Neural progenitor cell (in vitro differentiated cells): ENCODE measurements around the gene HSPA12B. TPM values are rescaled to one million over a fixed set of nuclear protein-coding genes. Genes with fewer than 3 reads are reported as not detected.
A peak's percentile ranks its signal among the peaks of the same experiment; 100 is the strongest.
"Not testable (repeated sequence)": the region's sequence is repeated elsewhere in the genome, so short reads cannot be mapped to it uniquely, and the experiment has no call there.

ENCODE experiments used
- DNase-seq: peaks from one replicate; pipeline ENCODE4 v3.0.0-alpha.2; 2016; ENCODE audit warnings: low spot score
- H2AFZ ChIP-seq: fragments of 200-600 bp; sonication (generic); replicated peaks from 2 replicates; pipeline ENCODE4 v1.6.1; 2016; ENCODE audit warnings: antibody characterized with exemption
- H3F3A ChIP-seq: fragments of 200-600 bp; sonication (generic); 2 replicates; pipeline ENCODE4 v1.6.1; 2016; ENCODE audit warnings: antibody characterized with exemption, low read depth
- H3K27ac ChIP-seq: fragments of 200-600 bp; sonication (generic); 2 replicates; pipeline ENCODE4 v1.5.1; 2016; ENCODE audit warnings: mild to moderate bottlenecking
- H3K27me3 ChIP-seq: fragments of 200-600 bp; sonication (generic); 2 replicates; pipeline ENCODE4 v1.6.1; 2016; ENCODE audit warnings: mild to moderate bottlenecking, moderate library complexity
- H3K36me3 ChIP-seq: fragments of 200-600 bp; sonication (generic); 2 replicates; pipeline ENCODE4 v1.5.1; 2016
- H3K4me1 ChIP-seq: fragments of 200-600 bp; sonication (generic); 2 replicates; pipeline ENCODE4 v1.6.1; 2016; ENCODE audit warnings: mixed run types
- H3K4me2 ChIP-seq: fragments of 200-600 bp; sonication (generic); 2 replicates; pipeline ENCODE4 v1.6.1; 2016
- H3K4me3 ChIP-seq: fragments of 200-600 bp; sonication (generic); 2 replicates; pipeline ENCODE4 v1.5.1; 2016
- H3K79me2 ChIP-seq: fragments of 200-600 bp; sonication (generic); 2 replicates; pipeline ENCODE4 v1.6.1; 2016; ENCODE audit warnings: low read depth
- H3K9ac ChIP-seq: fragments of 200-600 bp; sonication (generic); 2 replicates; pipeline ENCODE4 v1.6.1; 2016
- H3K9me3 ChIP-seq: fragments of 200-600 bp; sonication (generic); 2 replicates; pipeline ENCODE4 v1.5.1; 2016; ENCODE audit warnings: low read depth
- H4K20me1 ChIP-seq: fragments of 200-600 bp; sonication (generic); 2 replicates; pipeline ENCODE4 v1.6.1; 2016; ENCODE audit warnings: low read depth
- H3K27ac Mint-ChIP-seq: 3 replicates; pipeline ENCODE4 v1.8.0; 2021; ENCODE audit warnings: mixed read lengths
- H3K27me3 Mint-ChIP-seq: 2 replicates; pipeline ENCODE4 v1.8.0; 2022; ENCODE audit warnings: low read depth, mild to moderate bottlenecking, inconsistent platforms, moderate library complexity, mixed read lengths; ENCODE audit not compliant: insufficient read depth
- H3K36me3 Mint-ChIP-seq: 3 replicates; pipeline ENCODE4 v1.8.0; 2021; ENCODE audit warnings: mixed read lengths
- H3K4me1 Mint-ChIP-seq: 3 replicates; pipeline ENCODE4 v1.8.0; 2021; ENCODE audit warnings: mixed read lengths
- H3K4me3 Mint-ChIP-seq: 3 replicates; pipeline ENCODE4 v1.8.0; 2021; ENCODE audit warnings: mild to moderate bottlenecking, moderate library complexity, mixed read lengths
- H3K9me3 Mint-ChIP-seq: 3 replicates; pipeline ENCODE4 v1.8.0; 2020; ENCODE audit warnings: mixed read lengths
- EZH2 ChIP-seq: fragments of 200-600 bp; sonication (generic); IDR thresholded peaks from 2 replicates; pipeline ENCODE4 v1.6.1; 2017; ENCODE audit warnings: antibody characterized with exemption, mild to moderate bottlenecking, moderate library complexity
- EZH2phosphoT487 ChIP-seq: fragments of 200-600 bp; sonication (generic); IDR thresholded peaks from 2 replicates; pipeline ENCODE4 v1.6.1; 2017; ENCODE audit warnings: antibody characterized with exemption
- total RNA-seq: library from RNA; depleted of rRNA; stranded (reverse); fragments of >200 nt; gene quantifications from 2 replicates; pipeline ENCODE4 v1.2.3, GENCODE V29; 2015; ENCODE audit warnings: low replicate concordance
- TF ChIP-seq, protein P1 (sequence below): fragments of 200-600 bp; sonication (generic); IDR thresholded peaks from 2 replicates; pipeline ENCODE4 v1.5.1; 2017; ENCODE audit warnings: antibody characterized with exemption, mild to moderate bottlenecking

HSPA12B gene
- total RNA-seq, 1 donor from 2014 or later = 0.15 TPM

DNA sequence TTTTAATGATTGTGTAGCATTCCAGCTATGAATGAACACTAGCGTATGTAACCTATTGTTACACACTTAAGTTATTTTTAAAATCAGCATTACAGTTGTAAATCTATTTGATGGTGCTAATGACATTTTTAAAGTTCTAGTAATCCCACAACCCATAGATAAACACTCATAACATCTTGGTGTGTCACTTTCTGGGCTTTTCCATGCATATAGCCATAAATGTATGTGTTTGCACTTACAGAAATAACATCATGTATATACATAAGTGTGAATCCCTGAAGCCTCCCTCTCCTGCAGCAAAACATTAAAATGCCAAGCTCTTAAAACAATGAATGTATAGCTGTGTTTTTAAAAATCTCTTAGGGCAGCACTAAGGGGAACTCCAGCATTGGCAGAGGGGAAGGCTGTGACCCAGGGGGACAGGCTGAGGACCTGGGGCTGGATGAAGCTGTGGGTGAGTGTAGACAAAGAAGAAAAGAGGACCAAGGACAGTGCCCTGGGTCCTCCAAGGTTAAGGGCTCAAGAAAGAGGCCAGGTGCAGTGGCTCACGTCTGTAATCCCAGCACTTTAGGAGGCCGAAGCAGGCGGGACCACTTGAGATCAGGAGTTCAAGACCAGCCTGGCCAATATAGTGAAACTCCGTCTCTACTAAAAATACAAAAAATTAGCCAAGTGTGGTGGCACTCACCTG is 55.0 kb downstream of the HSPA12B start:
- TF ChIP-seq EZH2phosphoT487 = no peak
- TF ChIP-seq EZH2 = no peak
- TF ChIP-seq, protein P1, sequence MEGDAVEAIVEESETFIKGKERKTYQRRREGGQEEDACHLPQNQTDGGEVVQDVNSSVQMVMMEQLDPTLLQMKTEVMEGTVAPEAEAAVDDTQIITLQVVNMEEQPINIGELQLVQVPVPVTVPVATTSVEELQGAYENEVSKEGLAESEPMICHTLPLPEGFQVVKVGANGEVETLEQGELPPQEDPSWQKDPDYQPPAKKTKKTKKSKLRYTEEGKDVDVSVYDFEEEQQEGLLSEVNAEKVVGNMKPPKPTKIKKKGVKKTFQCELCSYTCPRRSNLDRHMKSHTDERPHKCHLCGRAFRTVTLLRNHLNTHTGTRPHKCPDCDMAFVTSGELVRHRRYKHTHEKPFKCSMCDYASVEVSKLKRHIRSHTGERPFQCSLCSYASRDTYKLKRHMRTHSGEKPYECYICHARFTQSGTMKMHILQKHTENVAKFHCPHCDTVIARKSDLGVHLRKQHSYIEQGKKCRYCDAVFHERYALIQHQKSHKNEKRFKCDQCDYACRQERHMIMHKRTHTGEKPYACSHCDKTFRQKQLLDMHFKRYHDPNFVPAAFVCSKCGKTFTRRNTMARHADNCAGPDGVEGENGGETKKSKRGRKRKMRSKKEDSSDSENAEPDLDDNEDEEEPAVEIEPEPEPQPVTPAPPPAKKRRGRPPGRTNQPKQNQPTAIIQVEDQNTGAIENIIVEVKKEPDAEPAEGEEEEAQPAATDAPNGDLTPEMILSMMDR = no peak
- peak overlapping the region; percentile 77 for H3K4me3 Mint-ChIP-seq
- H3K4me1 ChIP-seq = peaks cover 3% of the 10 kb centered on the region
- H3K9ac ChIP-seq = no peak overlapping the region
- peaks cover 4% of the 10 kb centered on the region for H3F3A ChIP-seq
- H2AFZ ChIP-seq = no peak overlapping the region
- H3K27me3 ChIP-seq = peaks cover 48% of the 10 kb centered on the region
- peaks cover 7% of the 10 kb centered on the region for H3K27me3 Mint-ChIP-seq
- no peaks in the 10 kb centered on the region for H3K36me3 ChIP-seq
- peaks cover 32% of the 10 kb centered on the region for H4K20me1 ChIP-seq
- no peaks in the 10 kb centered on the region for H3K9me3 ChIP-seq
- H3K79me2 ChIP-seq = peaks cover 21% of the 10 kb centered on the region
- no peak overlapping the region for H3K4me3 ChIP-seq
- no peak overlapping the region for H3K27ac ChIP-seq
- H3K36me3 Mint-ChIP-seq = peaks cover 9% of the 10 kb centered on the region
- H3K9me3 Mint-ChIP-seq = no peaks in the 10 kb centered on the region
- H3K4me1 Mint-ChIP-seq = peaks cover 10% of the 10 kb centered on the region
- no peak overlapping the region for H3K27ac Mint-ChIP-seq
- H3K4me2 ChIP-seq = peak overlapping the region; percentile 30
- no peak for DNase-seq

GRCh38 chr20:3788685-3789155 is 56.2 kb downstream of the HSPA12B start:
- no peak overlapping the region for H3K27ac Mint-ChIP-seq
- H3K4me1 Mint-ChIP-seq = peaks cover 6% of the 10 kb centered on the region
- no peak overlapping the region for H3K4me3 Mint-ChIP-seq

GRCh38 chr20:3789201-3789600 is 56.7 kb downstream of the HSPA12B start:
- H3K36me3 ChIP-seq, H3K4me1 ChIP-seq, H3K4me3 Mint-ChIP-seq, H3K4me3 ChIP-seq, H3K9ac ChIP-seq, H3K9me3 Mint-ChIP-seq, H3K36me3 Mint-ChIP-seq, H3K27ac ChIP-seq, H3K9me3 ChIP-seq, H2AFZ ChIP-seq, H3K4me1 Mint-ChIP-seq, DNase-seq, H3K27me3 Mint-ChIP-seq, H3K27ac Mint-ChIP-seq, H3K4me2 ChIP-seq, H3F3A ChIP-seq: not testable (repeated sequence)
- peaks cover 48% of the 10 kb centered on the region for H3K27me3 ChIP-seq
- H4K20me1 ChIP-seq = peaks cover 18% of the 10 kb centered on the region
- peaks cover 20% of the 10 kb centered on the region for H3K79me2 ChIP-seq

More at GRCh38 chr20:3788685-3789155, 56.2 kb downstream of the HSPA12B start:
- Mint-ChIP-seq H3K9me3 (no peaks in the 10 kb centered on the region), H3K36me3 (peaks cover 6% of the 10 kb centered on the region), H3K27me3 (peaks cover 7% of the 10 kb centered on the region)
- Histone ChIP-seq H3F3A (peaks cover 3% of the 10 kb centered on the region), H3K27ac (no peak overlapping the region), H3K9ac (no peak overlapping the region), H3K4me2 (no peak overlapping the region), H3K4me3 (no peak overlapping the region), H3K36me3 (no peaks in the 10 kb centered on the region), H2AFZ (no peak overlapping the region), H3K9me3 (no peaks in the 10 kb centered on the region), H3K4me1 (peaks cover 3% of the 10 kb centered on the region), H4K20me1 (peaks cover 22% of the 10 kb centered on the region), H3K79me2 (peaks cover 21% of the 10 kb centered on the region), H3K27me3 (peaks cover 48% of the 10 kb centered on the region)
- peak; percentile 1 for DNase-seq
- TF ChIP-seq, protein P1 = no peak
- TF ChIP-seq EZH2phosphoT487 (no peak), EZH2 (no peak)

- peaks cover 17% of the 10 kb centered on the region for H3F3A ChIP-seq
- H3K4me3 Mint-ChIP-seq = peak overlapping the region; percentile 15
- not testable (repeated sequence) for DNase-seq, H3K79me2 ChIP-seq, H3K9me3 ChIP-seq, H2AFZ ChIP-seq, H3K9me3 Mint-ChIP-seq, H3K4me2 ChIP-seq, H3K36me3 Mint-ChIP-seq, H3K36me3 ChIP-seq, H3K27ac ChIP-seq, H3K9ac ChIP-seq, H3K27ac Mint-ChIP-seq, H3K4me3 ChIP-seq, H4K20me1 ChIP-seq
- H3K4me1 ChIP-seq = peaks cover 13% of the 10 kb centered on the region
- peaks cover 15% of the 10 kb centered on the region for H3K27me3 Mint-ChIP-seq
- peaks cover 29% of the 10 kb centered on the region for H3K4me1 Mint-ChIP-seq
- peaks cover 34% of the 10 kb centered on the region for H3K27me3 ChIP-seq
These were observed 61.7 kb downstream of the HSPA12B start for GRCh38 chr20:3794168-3794567.
